K562 (cell line): Measurements from ENCODE around the gene CCR6. TPM values are rescaled to one million over a fixed set of nuclear protein-coding genes. Genes with fewer than 3 reads are reported as not detected.

Source experiments
- ATAC-seq: fragments of 200-7000 bp; cut with Tn5 transposase; 3 replicates; pipeline ENCODE4 v1.9.1; 2020; ENCODE audit warnings: moderate library complexity
- BruUV-seq: library from RNA; stranded (reverse); fragments of 400-500 nt; replicated peaks from 2 replicates; lab custom pipeline; 2021; lab: Mats Ljungman, UMichigan
- CTCF ChIA-PET: fragments of 300-600 bp; formaldehyde crosslinking; extraction: SDS; loops from one replicate; lab custom pipeline; 2021; ENCODE audit warnings: low intra/inter-chr PET ratio; lab: Yijun Ruan, JAX
- POLR2A ChIA-PET: fragments of 300-600, 350-650 bp; sonication (Branson Sonifier 250); formaldehyde crosslinking; extraction: SDS; loops from one replicate; lab custom pipeline; 2021; ENCODE audit warnings: antibody characterized with exemption, inconsistent platforms; lab: Yijun Ruan, JAX
- DNase-seq, 4 experiments: peaks; one replicate each; pipeline versions ENCODE4 v3.0.0 to v3.0.0-alpha.2; 2011 to 2018; ENCODE audit warnings: low spot score in 3 of 4, mixed read lengths in 3 of 4; ENCODE audit errors: extremely low read depth in 1 of 4
- FAIRE-seq: peaks from 2 replicates; lab custom pipeline; 2011; peaks lifted over from hg19 to GRCh38; lab: Jason Lieb, UNC
- H2AFZ ChIP-seq: 2 replicates; pipeline ENCODE4 v1.6.0; 2011; ENCODE audit warnings: low read depth, low read length, control low read depth, inconsistent platforms
- H3K27ac ChIP-seq: fragments of 200-600 bp; 3 replicates; pipeline ENCODE4 v1.8.0; 2011; ENCODE audit warnings: low read depth, mild to moderate bottlenecking, control low read depth, inconsistent platforms, low read length, moderate library complexity, mixed read lengths; ENCODE audit errors: extremely low read depth
- H3K27me3 ChIP-seq, 2 experiments: fragments of 300-600 bp in 1 of 2; 2 replicates in 1 of 2; 3 replicates in 1 of 2; pipeline versions ENCODE4 v1.6.0 to v1.8.0; 2011; ENCODE audit warnings: inconsistent platforms in 2 of 2, low read length in 2 of 2, mild to moderate bottlenecking in 1 of 2, mixed read lengths in 1 of 2, moderate library complexity in 1 of 2; ENCODE audit not compliant: control insufficient read depth in 2 of 2, insufficient read depth in 2 of 2
- H3K36me3 ChIP-seq: fragments of 300-600 bp; 3 replicates; pipeline ENCODE4 v1.8.0; 2011; ENCODE audit warnings: mild to moderate bottlenecking, low read length, inconsistent platforms; ENCODE audit not compliant: control insufficient read depth, insufficient read depth
- H3K4me1 ChIP-seq, 2 experiments: fragments of 200-600 bp in 1 of 2; replicated peaks in 1 of 2; 2 replicates in 1 of 2; 3 replicates in 1 of 2; pipeline versions ENCODE4 v1.5.1 to v1.8.0; 2011; ENCODE audit warnings: inconsistent platforms in 2 of 2, low read length in 2 of 2, mild to moderate bottlenecking in 1 of 2, mixed read lengths in 1 of 2, moderate library complexity in 1 of 2; ENCODE audit not compliant: control insufficient read depth in 2 of 2, insufficient read depth in 2 of 2
- H3K4me2 ChIP-seq: 2 replicates; pipeline ENCODE4 v1.6.1; 2011; ENCODE audit warnings: low read length, control low read depth, inconsistent platforms, mixed read lengths; ENCODE audit not compliant: insufficient read depth
- H3K4me3 ChIP-seq: fragments of 200-600 bp; sonication (generic), shearing (Covaris generic); 2 replicates; pipeline ENCODE4 v1.5.1; 2016; ENCODE audit warnings: control low read depth, inconsistent platforms
- H3K79me2 ChIP-seq: fragments of 200-600 bp; 3 replicates; pipeline ENCODE4 v1.8.0; 2011; ENCODE audit warnings: low read length, inconsistent platforms; ENCODE audit not compliant: control insufficient read depth, insufficient read depth
- H3K9ac ChIP-seq, 2 experiments: 2 replicates each; pipeline versions ENCODE4 v1.6.0 to v1.6.1; 2011; ENCODE audit warnings: low read depth in 2 of 2, low read length in 2 of 2, control low read depth in 1 of 2, inconsistent platforms in 1 of 2, mild to moderate bottlenecking in 1 of 2, mixed read lengths in 1 of 2; ENCODE audit not compliant: insufficient read depth in 1 of 2
- H3K9me1 ChIP-seq: one replicate; pipeline ENCODE4 v1.6.0; 2011; ENCODE audit warnings: inconsistent platforms, mild to moderate bottlenecking, low read length, moderate library complexity; ENCODE audit not compliant: control insufficient read depth, insufficient read depth
- H3K9me3 ChIP-seq: replicated peaks from 2 replicates; pipeline ENCODE4 v1.5.1; 2011; ENCODE audit warnings: low read depth, low read length, inconsistent platforms; ENCODE audit not compliant: control insufficient read depth, insufficient read depth
- H4K20me1 ChIP-seq: replicated peaks from 2 replicates; pipeline ENCODE4 v1.6.1; 2011; ENCODE audit warnings: low read length, inconsistent platforms, mixed read lengths; ENCODE audit not compliant: control insufficient read depth, insufficient read depth
- ARID2 ChIP-seq: fragments of 450-650 bp; IDR thresholded peaks from 2 replicates; pipeline ENCODE4 v1.6.1; 2017; ENCODE audit warnings: antibody characterized with exemption, mild to moderate bottlenecking
- CHCHD3 ChIP-seq: fragments of 250-450 bp; sonication (Bioruptor Pico); IDR thresholded peaks from 2 replicates; pipeline ENCODE4 v2.1.2; 2022; ENCODE audit warnings: mild to moderate bottlenecking
- EHMT2 ChIP-seq: fragments of 450-650 bp; IDR thresholded peaks from 2 replicates; pipeline ENCODE4 v1.6.1; 2018; ENCODE audit warnings: antibody characterized with exemption
- HOMEZ ChIP-seq: fragments of 250-450 bp; sonication (Bioruptor Pico); IDR thresholded peaks from 2 replicates; pipeline ENCODE4 v1.4.0; 2020; ENCODE audit warnings: mild to moderate bottlenecking, moderate library complexity
- TAF1 ChIP-seq: IDR thresholded peaks from 2 replicates; pipeline ENCODE4 v1.6.1; 2011; ENCODE audit warnings: mild to moderate bottlenecking, low read length, moderate library complexity; ENCODE audit not compliant: insufficient read depth, control insufficient read depth, severe bottlenecking; ENCODE audit errors: extremely low read depth
- TSHZ1 ChIP-seq: fragments of 250-450 bp; sonication (Bioruptor Pico); IDR thresholded peaks from 2 replicates; pipeline ENCODE4 v1.4.0; 2020; ENCODE audit warnings: mild to moderate bottlenecking, moderate library complexity
- ZNF398 ChIP-seq: fragments of 250-450 bp; sonication (Bioruptor Pico); IDR thresholded peaks from 2 replicates; pipeline ENCODE4 v1.8.0; 2021; ENCODE audit warnings: moderate library complexity, mild to moderate bottlenecking, inconsistent platforms
- ZNF740 ChIP-seq, 3 experiments: fragments of 200-800 bp in 1 of 3; sonication (Bioruptor generic) in 1 of 3; sonication (generic) in 1 of 3; formaldehyde crosslinking in 1 of 3; IDR thresholded peaks; 2 replicates each; pipeline versions ENCODE4 v1.6.1 to v1.8.0; 2016 to 2022; ENCODE audit warnings: mild to moderate bottlenecking in 2 of 3, missing compliant biosample characterization in 2 of 3, missing genetic modification characterization in 2 of 3, missing genetic modification reagents in 1 of 3
- WGBS: fragments of 100-300 bp; shearing (Covaris generic); methylation state at CpG from one replicate; pipeline ENCODE4 v1.1.6; 2016; ENCODE audit warnings: low coverage, mixed read lengths; ENCODE audit not compliant: insufficient coverage; ENCODE audit errors: missing lambda C conversion rate; 5-methylcytosine and 5-hydroxymethylcytosine counted together
- in situ Hi-C: fragments of 300-500 bp; cut with MboI; formaldehyde crosslinking; loops from 4 replicates; pipeline ENCODE4 v1.15.0; 2018; ENCODE audit warnings: inconsistent platforms, mixed read lengths
- intact Hi-C: fragments of 100-400 bp; cut with micrococcal nuclease; formaldehyde crosslinking; loops from 2 replicates; pipeline ENCODE4 v1.14.2; 2022
- polyA plus RNA-seq, 8 experiments: library from polyadenylated mRNA; depleted of rRNA in 4 of 8; stranded (reverse) in 5 of 8; unstranded in 3 of 8; fragments of >200 nt; fragmentation: Nextera tagmentation in 2 of 8; fragmentation: Illumina TruSeq in 1 of 8; extraction: Ambion mirVana in 2 of 8; extraction: Trizol in 1 of 8; gene quantifications; 2 replicates each; pipeline versions ENCODE4 v1.2.1 to v1.2.3, GENCODE V29; 2011 to 2014; ENCODE audit warnings: inconsistent platforms in 1 of 8, missing spikeins in 1 of 8
- total RNA-seq, 7 experiments: library from RNA; depleted of rRNA in 6 of 7; stranded (reverse); fragments of >200 nt in 6 of 7; fragmentation: Illumina TruSeq in 2 of 7; extraction: Trizol in 2 of 7; gene quantifications; 2 replicates each; pipeline versions ENCODE4 v1.2.1 to v1.2.3, GENCODE V29; 2011 to 2021; ENCODE audit warnings: low replicate concordance in 1 of 7

The CCR6 gene
- total and polyA plus RNA-seq, 9 of the 15 experiments (the other 6 are each of a cell fraction or from before 2014, with no cell fraction given), result not detected

GRCh38 chr6:167078745-167079144 lies 44.2 kb upstream of the CCR6 start:
- ChIA-PET CTCF (no interaction called here), POLR2A (interaction anchor here (0.5 kb wide), 1 partner anchor 214 kb away, joined by 7 read pairs; no protein-coding TSS in a partner anchor)
- Histone ChIP-seq H3K79me2 (no peaks in the 10 kb centered on the region), H3K36me3 (no peaks in the 10 kb centered on the region), H2AFZ (no peak overlapping the region), H4K20me1 (no peaks in the 10 kb centered on the region), H3K27ac (no peak overlapping the region), H3K9me3 (no peaks in the 10 kb centered on the region), H3K27me3 (peaks cover 13 to 29% of the 10 kb centered on the region in 2 experiments), H3K4me1 (no peaks in the 10 kb centered on the region), H3K4me3 (no peak overlapping the region), H3K4me2 (no peak overlapping the region), H3K9me1 (no peaks in the 10 kb centered on the region), H3K9ac (no peak overlapping the region)
- no peak for TF ChIP-seq ARID2
- TF ChIP-seq TSHZ1 (CRISPR knock-in tag), result no peak
- no peak for TF ChIP-seq ZNF740 (CRISPR knock-in tag; IDR thresholded peaks at IDR 0.05)
- no peak for TF ChIP-seq ZNF740 (tag; IDR thresholded peaks at IDR 0.05)
- no peak for TF ChIP-seq EHMT2
- no peak for TF ChIP-seq CHCHD3
- TF ChIP-seq HOMEZ (CRISPR knock-in tag), result no peak
- TF ChIP-seq TAF1, result no peak
- no peak for TF ChIP-seq ZNF398 (CRISPR knock-in tag)
- intact Hi-C loops (no loop called here), in situ Hi-C loops (no loop called here)
- WGBS, result 3% methylated on average over 8 of the region's 8 CpGs
- DNase-seq (no peak), FAIRE-seq (no peak), ATAC-seq (no peak)
- no TSS peak for BruUV-seq
